Astrocyte (in vitro differentiated cells and primary cell): ENCODE results near the gene PNPLA6.

Source experiments
- EZH2 ChIP-seq: IDR thresholded peaks from 2 replicates; pipeline ENCODE4 v1.6.1; 2012; ENCODE audit warnings: mild to moderate bottlenecking, low read length, inconsistent platforms; ENCODE audit not compliant: insufficient read depth
- TF ChIP-seq, protein P1 (sequence below): IDR thresholded peaks from 2 replicates; pipeline ENCODE4 v1.5.1; 2011; ENCODE audit warnings: low read depth, mild to moderate bottlenecking, inconsistent platforms, low read length, moderate library complexity; ENCODE audit not compliant: insufficient read depth

DNA sequence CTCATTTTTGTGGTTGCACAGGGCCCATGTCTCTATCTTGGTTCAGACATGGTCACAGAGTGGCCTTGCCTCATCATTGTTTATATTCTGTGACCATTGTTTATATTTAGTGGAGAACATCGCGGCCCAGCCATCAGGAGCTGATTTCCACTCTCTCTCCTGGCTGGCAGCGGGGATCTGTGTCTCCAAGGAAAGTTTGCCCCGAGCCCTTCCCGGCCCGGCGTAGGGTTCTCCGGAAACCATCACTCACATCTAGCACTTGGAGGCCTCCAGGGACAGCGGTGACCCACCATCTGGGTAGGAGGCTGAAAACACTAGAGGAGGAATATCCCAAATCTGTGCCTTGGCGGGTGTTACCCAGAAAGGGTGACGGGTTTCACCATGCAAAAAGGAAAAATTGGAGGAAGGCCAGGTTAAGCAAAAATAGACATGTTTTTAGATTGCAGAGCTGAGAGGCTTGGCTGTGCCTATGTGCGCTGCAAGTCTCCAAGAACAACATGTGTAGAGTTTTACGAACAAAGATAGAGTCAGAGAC, 20.3 kb upstream of the PNPLA6 start:
- TF ChIP-seq, protein P1, sequence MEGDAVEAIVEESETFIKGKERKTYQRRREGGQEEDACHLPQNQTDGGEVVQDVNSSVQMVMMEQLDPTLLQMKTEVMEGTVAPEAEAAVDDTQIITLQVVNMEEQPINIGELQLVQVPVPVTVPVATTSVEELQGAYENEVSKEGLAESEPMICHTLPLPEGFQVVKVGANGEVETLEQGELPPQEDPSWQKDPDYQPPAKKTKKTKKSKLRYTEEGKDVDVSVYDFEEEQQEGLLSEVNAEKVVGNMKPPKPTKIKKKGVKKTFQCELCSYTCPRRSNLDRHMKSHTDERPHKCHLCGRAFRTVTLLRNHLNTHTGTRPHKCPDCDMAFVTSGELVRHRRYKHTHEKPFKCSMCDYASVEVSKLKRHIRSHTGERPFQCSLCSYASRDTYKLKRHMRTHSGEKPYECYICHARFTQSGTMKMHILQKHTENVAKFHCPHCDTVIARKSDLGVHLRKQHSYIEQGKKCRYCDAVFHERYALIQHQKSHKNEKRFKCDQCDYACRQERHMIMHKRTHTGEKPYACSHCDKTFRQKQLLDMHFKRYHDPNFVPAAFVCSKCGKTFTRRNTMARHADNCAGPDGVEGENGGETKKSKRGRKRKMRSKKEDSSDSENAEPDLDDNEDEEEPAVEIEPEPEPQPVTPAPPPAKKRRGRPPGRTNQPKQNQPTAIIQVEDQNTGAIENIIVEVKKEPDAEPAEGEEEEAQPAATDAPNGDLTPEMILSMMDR = no peak
- TF ChIP-seq EZH2 = no peak
